Panc1 (cell line): Measurements from ENCODE around the gene DBT. TPM values are rescaled to one million over a fixed set of nuclear protein-coding genes. Genes with fewer than 3 reads are reported as not detected.

Experiments used
- ATAC-seq: fragments of 200-7000 bp; cut with Tn5 transposase; 2 replicates; pipeline ENCODE4 v1.9.1; 2020; ENCODE audit warnings: mild to moderate bottlenecking, moderate library complexity
- BruUV-seq: library from RNA; stranded (reverse); fragments of 400-500 nt; replicated peaks from 2 replicates; lab custom pipeline; 2021; lab: Mats Ljungman, UMichigan
- CTCF ChIA-PET: fragments of 300-600 bp; sonication (Branson Sonifier 250); formaldehyde crosslinking; loops from one replicate; lab custom pipeline; 2022; ENCODE audit warnings: antibody characterized with exemption; lab: Charles Lee
- POLR2A ChIA-PET: fragments of 300-600 bp; sonication (Branson Sonifier 250); formaldehyde crosslinking; loops from one replicate; lab custom pipeline; 2022; ENCODE audit warnings: antibody characterized with exemption; lab: Charles Lee
- DNase-seq: peaks from one replicate; pipeline ENCODE4 v3.0.0-alpha.2; 2010; ENCODE audit warnings: low read depth, low spot score
- H3K27ac ChIP-seq: 2 replicates; pipeline ENCODE4 v1.5.1; 2011; ENCODE audit warnings: mild to moderate bottlenecking, low read length, inconsistent platforms
- H3K27me3 ChIP-seq: fragments of 200-500 bp; sonication (Bioruptor generic); 2 replicates; pipeline ENCODE4 v1.6.0; 2014; ENCODE audit warnings: low read length, inconsistent platforms; ENCODE audit not compliant: control insufficient read depth, insufficient read depth
- H3K36me3 ChIP-seq: fragments of 200-500 bp; sonication (Bioruptor generic); 2 replicates; pipeline ENCODE4 v1.5.1; 2014; ENCODE audit warnings: inconsistent platforms, mild to moderate bottlenecking, low read length, moderate library complexity; ENCODE audit not compliant: control insufficient read depth, insufficient read depth
- H3K4me1 ChIP-seq: 2 replicates; pipeline ENCODE4 v1.5.1; 2011; ENCODE audit warnings: inconsistent platforms, mild to moderate bottlenecking, low read length, moderate library complexity; ENCODE audit not compliant: control insufficient read depth, insufficient read depth
- H3K4me3 ChIP-seq, 2 experiments: 2 replicates each; pipeline ENCODE4 v1.5.1; 2011 to 2012; ENCODE audit warnings: low read depth in 2 of 2, low read length in 2 of 2, mild to moderate bottlenecking in 2 of 2, inconsistent platforms in 1 of 2, moderate library complexity in 1 of 2
- H3K9me3 ChIP-seq: fragments of 200-500 bp; sonication (Bioruptor generic); 2 replicates; pipeline ENCODE4 v1.5.1; 2014; ENCODE audit warnings: low read depth, mild to moderate bottlenecking, inconsistent platforms, low read length, moderate library complexity; ENCODE audit not compliant: control insufficient read depth, insufficient read depth
- POLR2AphosphoS5 ChIP-seq: IDR thresholded peaks from 2 replicates; pipeline ENCODE4 v1.6.1; 2012; ENCODE audit warnings: mild to moderate bottlenecking, low read depth, low read length, moderate library complexity
- SIN3A ChIP-seq: IDR thresholded peaks from 2 replicates; pipeline ENCODE4 v1.6.1; 2012; ENCODE audit warnings: low read depth, mild to moderate bottlenecking, low read length, moderate library complexity, borderline replicate concordance; ENCODE audit not compliant: insufficient read depth
- TCF7L2 ChIP-seq: IDR thresholded peaks from 2 replicates; pipeline ENCODE4 v1.6.1; 2011; ENCODE audit warnings: mild to moderate bottlenecking, low read depth, low read length, inconsistent platforms
- in situ Hi-C: cut with HindIII; loops from 2 replicates; pipeline ENCODE4 v1.10.0; 2016; ENCODE audit warnings: low sequenced_read_pairs, low pct_unique_long_range_greater_than_20kb
- intact Hi-C: fragments of 100-400 bp; cut with micrococcal nuclease; formaldehyde crosslinking; loops from one replicate; pipeline ENCODE4 v1.10.0; 2022; ENCODE audit not compliant: unreplicated experiment
- total RNA-seq: library from RNA; stranded (reverse); gene quantifications from one replicate; pipeline ENCODE4 v1.2.1, GENCODE V29; 2021; ENCODE audit not compliant: unreplicated experiment
- TF ChIP-seq, protein P1 (sequence below), 2 experiments: IDR thresholded peaks; 2 replicates each; pipeline ENCODE4 v1.6.1; 2011 to 2012; ENCODE audit warnings: low read depth in 2 of 2, control low read depth in 1 of 2, low read length in 1 of 2, mild to moderate bottlenecking in 1 of 2, moderate library complexity in 1 of 2; ENCODE audit not compliant: insufficient read depth in 1 of 2
- TF ChIP-seq, protein P2 (sequence below): fragments of 450-650 bp; IDR thresholded peaks from 2 replicates; pipeline ENCODE4 v1.5.1; 2017; ENCODE audit warnings: mild to moderate bottlenecking

Gene DBT
- total RNA-seq, 1 experiment from 2014 or later = 5.2 TPM

DNA sequence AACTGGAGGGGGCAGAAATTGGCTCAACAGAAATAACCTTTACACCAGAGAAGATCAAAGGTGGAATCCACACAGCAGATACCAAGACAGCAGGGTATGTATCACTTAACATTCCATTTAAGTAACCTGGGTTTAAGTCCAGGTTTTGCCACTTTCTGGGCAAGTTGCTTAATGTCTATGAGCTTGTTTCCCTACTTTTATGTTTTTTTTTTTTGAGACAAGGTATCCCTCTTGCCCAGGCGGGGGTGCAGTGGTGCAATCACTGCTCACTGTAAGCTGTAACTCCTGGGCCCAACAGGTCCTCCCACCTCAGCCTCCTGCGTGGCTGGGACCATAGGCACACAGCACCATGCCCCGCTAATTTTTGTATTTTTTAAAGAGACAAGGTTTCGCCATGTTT, 18.6 kb upstream of the DBT start:
- H3K4me3 ChIP-seq = no peak overlapping the region
- in situ Hi-C loops = no loop called here
- DNase-seq (no peak), ATAC-seq (no peak)
- POLR2A ChIA-PET = interaction anchor here (0.7 kb wide), 1 partner anchor 161 kb away, joined by 5 read pairs; no protein-coding TSS in a partner anchor
- no TSS peak for BruUV-seq
- intact Hi-C loops = no loop called here
- TF ChIP-seq POLR2AphosphoS5 = no peak
- TF ChIP-seq, protein P1, sequence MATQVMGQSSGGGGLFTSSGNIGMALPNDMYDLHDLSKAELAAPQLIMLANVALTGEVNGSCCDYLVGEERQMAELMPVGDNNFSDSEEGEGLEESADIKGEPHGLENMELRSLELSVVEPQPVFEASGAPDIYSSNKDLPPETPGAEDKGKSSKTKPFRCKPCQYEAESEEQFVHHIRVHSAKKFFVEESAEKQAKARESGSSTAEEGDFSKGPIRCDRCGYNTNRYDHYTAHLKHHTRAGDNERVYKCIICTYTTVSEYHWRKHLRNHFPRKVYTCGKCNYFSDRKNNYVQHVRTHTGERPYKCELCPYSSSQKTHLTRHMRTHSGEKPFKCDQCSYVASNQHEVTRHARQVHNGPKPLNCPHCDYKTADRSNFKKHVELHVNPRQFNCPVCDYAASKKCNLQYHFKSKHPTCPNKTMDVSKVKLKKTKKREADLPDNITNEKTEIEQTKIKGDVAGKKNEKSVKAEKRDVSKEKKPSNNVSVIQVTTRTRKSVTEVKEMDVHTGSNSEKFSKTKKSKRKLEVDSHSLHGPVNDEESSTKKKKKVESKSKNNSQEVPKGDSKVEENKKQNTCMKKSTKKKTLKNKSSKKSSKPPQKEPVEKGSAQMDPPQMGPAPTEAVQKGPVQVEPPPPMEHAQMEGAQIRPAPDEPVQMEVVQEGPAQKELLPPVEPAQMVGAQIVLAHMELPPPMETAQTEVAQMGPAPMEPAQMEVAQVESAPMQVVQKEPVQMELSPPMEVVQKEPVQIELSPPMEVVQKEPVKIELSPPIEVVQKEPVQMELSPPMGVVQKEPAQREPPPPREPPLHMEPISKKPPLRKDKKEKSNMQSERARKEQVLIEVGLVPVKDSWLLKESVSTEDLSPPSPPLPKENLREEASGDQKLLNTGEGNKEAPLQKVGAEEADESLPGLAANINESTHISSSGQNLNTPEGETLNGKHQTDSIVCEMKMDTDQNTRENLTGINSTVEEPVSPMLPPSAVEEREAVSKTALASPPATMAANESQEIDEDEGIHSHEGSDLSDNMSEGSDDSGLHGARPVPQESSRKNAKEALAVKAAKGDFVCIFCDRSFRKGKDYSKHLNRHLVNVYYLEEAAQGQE (IDR thresholded peaks at IDR 0.05; ENCODE audit: insufficient read depth in 1 of 2, low read depth in 2 of 2, low read length in 1 of 2) = no peak
- no peak for TF ChIP-seq SIN3A
- TF ChIP-seq, protein P2, sequence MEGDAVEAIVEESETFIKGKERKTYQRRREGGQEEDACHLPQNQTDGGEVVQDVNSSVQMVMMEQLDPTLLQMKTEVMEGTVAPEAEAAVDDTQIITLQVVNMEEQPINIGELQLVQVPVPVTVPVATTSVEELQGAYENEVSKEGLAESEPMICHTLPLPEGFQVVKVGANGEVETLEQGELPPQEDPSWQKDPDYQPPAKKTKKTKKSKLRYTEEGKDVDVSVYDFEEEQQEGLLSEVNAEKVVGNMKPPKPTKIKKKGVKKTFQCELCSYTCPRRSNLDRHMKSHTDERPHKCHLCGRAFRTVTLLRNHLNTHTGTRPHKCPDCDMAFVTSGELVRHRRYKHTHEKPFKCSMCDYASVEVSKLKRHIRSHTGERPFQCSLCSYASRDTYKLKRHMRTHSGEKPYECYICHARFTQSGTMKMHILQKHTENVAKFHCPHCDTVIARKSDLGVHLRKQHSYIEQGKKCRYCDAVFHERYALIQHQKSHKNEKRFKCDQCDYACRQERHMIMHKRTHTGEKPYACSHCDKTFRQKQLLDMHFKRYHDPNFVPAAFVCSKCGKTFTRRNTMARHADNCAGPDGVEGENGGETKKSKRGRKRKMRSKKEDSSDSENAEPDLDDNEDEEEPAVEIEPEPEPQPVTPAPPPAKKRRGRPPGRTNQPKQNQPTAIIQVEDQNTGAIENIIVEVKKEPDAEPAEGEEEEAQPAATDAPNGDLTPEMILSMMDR = no peak
- no peak for TF ChIP-seq TCF7L2
- peaks cover 27% of the 10 kb centered on the region for H3K36me3 ChIP-seq
- no peaks in the 10 kb centered on the region for H3K9me3 ChIP-seq
- CTCF ChIA-PET = no interaction called here
- no peaks in the 10 kb centered on the region for H3K27me3 ChIP-seq
- peaks cover 5% of the 10 kb centered on the region for H3K4me1 ChIP-seq
- no peak overlapping the region for H3K27ac ChIP-seq

DNA sequence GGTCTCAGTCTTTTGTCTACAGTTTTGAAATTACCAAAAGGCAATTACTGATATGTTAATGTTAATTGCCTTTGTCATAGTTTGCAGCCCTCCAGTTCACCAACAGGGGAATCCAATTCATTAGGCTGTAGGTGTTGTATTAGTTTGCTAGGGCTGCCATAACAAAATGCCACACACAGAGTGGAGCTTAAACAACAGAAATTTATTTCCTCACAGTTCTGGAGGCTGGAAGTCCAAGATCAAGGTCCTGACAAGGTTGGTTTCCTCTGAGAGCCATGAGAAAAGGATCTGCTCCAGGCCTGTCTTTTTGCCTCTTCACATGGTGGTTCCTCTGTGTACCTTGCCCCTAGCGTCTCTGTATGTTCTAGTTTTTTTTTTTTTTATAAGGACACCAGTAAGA, 17.6 kb upstream of the DBT start:
- no peak for DNase-seq
- ATAC-seq = no peak
- TF ChIP-seq, protein P1 (IDR thresholded peaks at IDR 0.05; ENCODE audit: insufficient read depth in 1 of 2, low read depth in 2 of 2, low read length in 1 of 2) = no peak
- TF ChIP-seq POLR2AphosphoS5 (no peak), SIN3A (no peak), TCF7L2 (no peak)
- TF ChIP-seq, protein P2 = no peak
- Histone ChIP-seq H3K27me3 (no peaks in the 10 kb centered on the region), H3K9me3 (no peaks in the 10 kb centered on the region), H3K27ac (peak overlapping the region; percentile 89), H3K4me1 (peaks cover 5% of the 10 kb centered on the region), H3K4me3 (peak overlapping the region; percentile 67 to 88), H3K36me3 (peaks cover 22% of the 10 kb centered on the region)
- intact Hi-C loops (no loop called here), in situ Hi-C loops (no loop called here)
- CTCF ChIA-PET = no interaction called here
- no TSS peak for BruUV-seq
- POLR2A ChIA-PET = interaction anchor here (0.9 kb wide), 1 partner anchor 84 kb away, joined by 4 read pairs; no protein-coding TSS in a partner anchor
